GM12878 (cell line): ENCODE measurements around the gene PDZRN3. TPM values are rescaled to one million over a fixed set of nuclear protein-coding genes. Genes with fewer than 3 reads are reported as not detected.

Source experiments
- ATAC-seq: fragments of 200-7000 bp; cut with Tn5 transposase; 3 replicates; pipeline ENCODE4 v1.9.1; 2020; ENCODE audit warnings: mild to moderate bottlenecking, moderate library complexity
- BruUV-seq: library from RNA; stranded (reverse); fragments of 400-500 nt; replicated peaks from 2 replicates; lab custom pipeline; 2021; lab: Mats Ljungman, UMichigan
- CTCF ChIA-PET: fragments of 300-600 bp; sonication (Branson Sonifier 250); formaldehyde crosslinking; extraction: SDS; loops from one replicate; lab custom pipeline; 2021; ENCODE audit warnings: inconsistent platforms; lab: Yijun Ruan, JAX
- POLR2A ChIA-PET: fragments of 350-600 bp; formaldehyde crosslinking; extraction: SDS; loops from one replicate; lab custom pipeline; 2021; ENCODE audit warnings: inconsistent platforms; lab: Charles Lee
- RAD21 ChIA-PET: fragments of 300-600 bp; sonication (Branson Sonifier 250); formaldehyde crosslinking; loops from one replicate; lab custom pipeline; 2023; ENCODE audit warnings: antibody characterized with exemption; ENCODE audit not compliant: unreplicated experiment; lab: Charles Lee
- SMC1A ChIA-PET: fragments of 300-600 bp; sonication (Branson Sonifier 250); formaldehyde crosslinking; loops from one replicate; lab custom pipeline; 2023; ENCODE audit not compliant: unreplicated experiment, uncharacterized antibody; lab: Charles Lee
- DNase-seq: peaks from one replicate; pipeline ENCODE4 v3.0.0-alpha.2; 2011; ENCODE audit warnings: low read depth, low spot score
- FAIRE-seq: peaks from 3 replicates; lab custom pipeline; 2011; peaks lifted over from hg19 to GRCh38; lab: Jason Lieb, UNC
- H2AFZ ChIP-seq: 2 replicates; pipeline ENCODE4 v1.6.0; 2011; ENCODE audit warnings: low read depth, low read length, control low read depth; ENCODE audit not compliant: control insufficient read depth
- H3K27ac ChIP-seq: 2 replicates; pipeline ENCODE4 v1.5.1; 2011; ENCODE audit warnings: control low read depth; ENCODE audit not compliant: control insufficient read depth, insufficient read depth
- H3K27me3 ChIP-seq, 2 experiments: replicated peaks in 1 of 2; 2 replicates each; pipeline versions ENCODE4 v1.6.0 to v1.6.1; 2011; ENCODE audit warnings: low read length in 1 of 2; ENCODE audit not compliant: control insufficient read depth in 2 of 2, insufficient read depth in 2 of 2
- H3K36me3 ChIP-seq, 2 experiments: 2 replicates each; pipeline ENCODE4 v1.5.1; 2011; ENCODE audit warnings: low read length in 1 of 2; ENCODE audit not compliant: control insufficient read depth in 2 of 2, insufficient read depth in 2 of 2
- H3K4me1 ChIP-seq: 2 replicates; pipeline ENCODE4 v1.6.1; 2011; ENCODE audit warnings: mild to moderate bottlenecking, low read length, moderate library complexity, mixed read lengths; ENCODE audit not compliant: control insufficient read depth, insufficient read depth
- H3K4me2 ChIP-seq: 2 replicates; pipeline ENCODE4 v1.6.0; 2011; ENCODE audit warnings: control low read depth; ENCODE audit not compliant: control insufficient read depth, insufficient read depth
- H3K4me3 ChIP-seq: fragments of 200-600 bp; sonication (generic); 2 replicates; pipeline ENCODE4 v1.5.1; 2016
- H3K79me2 ChIP-seq: 2 replicates; pipeline ENCODE4 v1.6.0; 2011; ENCODE audit warnings: low read length; ENCODE audit not compliant: control insufficient read depth, insufficient read depth
- H3K9ac ChIP-seq: 2 replicates; pipeline ENCODE4 v1.8.0; 2011; ENCODE audit warnings: low read length, control low read depth, mixed read lengths; ENCODE audit not compliant: control insufficient read depth, insufficient read depth
- H3K9me3 ChIP-seq: replicated peaks from 3 replicates; pipeline ENCODE4 v1.5.1; 2011; ENCODE audit warnings: mild to moderate bottlenecking, low read length; ENCODE audit not compliant: control insufficient read depth, insufficient read depth
- H4K20me1 ChIP-seq: 2 replicates; pipeline ENCODE4 v1.6.0; 2011; ENCODE audit not compliant: control insufficient read depth, insufficient read depth
- BCL11A ChIP-seq: IDR thresholded peaks from 2 replicates; pipeline ENCODE4 v1.6.1; 2011; ENCODE audit warnings: low read depth, low read length
- DPF2 ChIP-seq: fragments of 450-650 bp; IDR thresholded peaks from 2 replicates; pipeline ENCODE4 v1.6.1; 2017; ENCODE audit warnings: mild to moderate bottlenecking
- FOXM1 ChIP-seq: IDR thresholded peaks from 2 replicates; pipeline ENCODE4 v1.6.1; 2012; ENCODE audit warnings: low read depth, mild to moderate bottlenecking, inconsistent platforms, low read length, moderate library complexity
- HCFC1 ChIP-seq: fragments of 150-350 bp; IDR thresholded peaks from 2 replicates; pipeline ENCODE4 v1.6.1; 2014; ENCODE audit warnings: low read length
- LARP7 ChIP-seq: fragments of 450-650 bp; IDR thresholded peaks from 2 replicates; pipeline ENCODE4 v1.6.1; 2017; ENCODE audit warnings: mild to moderate bottlenecking
- MXI1 ChIP-seq: fragments of 150-350 bp; IDR thresholded peaks from 2 replicates; pipeline ENCODE4 v1.6.1; 2011; ENCODE audit warnings: low read depth, mild to moderate bottlenecking, inconsistent platforms, low read length, improper control_type of control experiment
- NFYA ChIP-seq: IDR thresholded peaks from 2 replicates; pipeline ENCODE4 v1.6.1; 2011; ENCODE audit warnings: low read depth, mild to moderate bottlenecking, low read length, improper control_type of control experiment, borderline replicate concordance
- NR2F1 ChIP-seq: fragments of 450-650 bp; conservative IDR thresholded peaks from 2 replicates; pipeline ENCODE4 v1.6.1; 2017; ENCODE audit warnings: mild to moderate bottlenecking
- PAX8 ChIP-seq: fragments of 450-650 bp; IDR thresholded peaks from 2 replicates; pipeline ENCODE4 v1.6.1; 2017; ENCODE audit warnings: mild to moderate bottlenecking, moderate library complexity
- POU2F2 ChIP-seq: IDR thresholded peaks from 3 replicates; pipeline ENCODE4 v1.6.1; 2011; ENCODE audit warnings: low read depth, mild to moderate bottlenecking, low read length, borderline replicate concordance
- SRF ChIP-seq, 2 experiments: IDR thresholded peaks; 2 replicates each; pipeline ENCODE4 v1.6.1; 2011; ENCODE audit warnings: low read depth in 2 of 2, low read length in 2 of 2, mild to moderate bottlenecking in 1 of 2, moderate library complexity in 1 of 2
- TBL1XR1 ChIP-seq: IDR thresholded peaks from 2 replicates; pipeline ENCODE4 v1.6.1; 2012; ENCODE audit warnings: low read depth, low read length, improper control_type of control experiment
- TCF12 ChIP-seq: IDR thresholded peaks from 2 replicates; pipeline ENCODE4 v1.6.1; 2011; ENCODE audit warnings: low read depth, mild to moderate bottlenecking, low read length
- ZBTB4 ChIP-seq: fragments of 450-650 bp; formaldehyde crosslinking; IDR thresholded peaks from 2 replicates; pipeline ENCODE4 v1.4.0; 2022; ENCODE audit warnings: mild to moderate bottlenecking, moderate library complexity
- ZNF622 ChIP-seq: fragments of 450-650 bp; IDR thresholded peaks from 2 replicates; pipeline ENCODE4 v1.6.1; 2017; ENCODE audit warnings: mild to moderate bottlenecking, inconsistent platforms
- WGBS: methylation state at CpG from one replicate; pipeline ENCODE4 v1.1.6; 2016; ENCODE audit warnings: low lambda C conversion rate; ENCODE audit not compliant: insufficient replicate concordance, insufficient coverage; ENCODE audit errors: missing lambda C conversion rate; 5-methylcytosine and 5-hydroxymethylcytosine counted together
- in situ Hi-C: fragments of 300-500 bp; cut with MboI; formaldehyde crosslinking; loops from 9 replicates; pipeline ENCODE4 v1.14.3; 2018; ENCODE audit warnings: mixed read lengths
- intact Hi-C: fragments of 100-400 bp; cut with micrococcal nuclease; formaldehyde crosslinking; loops from one replicate; pipeline ENCODE4 v1.14.2; 2022; ENCODE audit not compliant: unreplicated experiment
- polyA plus RNA-seq, 11 experiments: library from polyadenylated mRNA; depleted of rRNA in 4 of 11; unstranded in 6 of 11; stranded (reverse) in 5 of 11; fragments of >200 nt; fragmentation: Nextera tagmentation in 4 of 11; fragmentation: Illumina TruSeq in 1 of 11; extraction: Ambion mirVana in 4 of 11; extraction: Trizol in 1 of 11; gene quantifications; 1 replicate in 1 of 11; 2 replicates in 10 of 11; pipeline versions ENCODE4 v1.2.1 to v1.2.3, GENCODE V29; 2011 to 2016; ENCODE audit warnings: inconsistent platforms in 2 of 11, missing spikeins in 2 of 11, low read depth in 1 of 11
- total RNA-seq, 4 experiments: library from RNA; depleted of rRNA in 3 of 4; stranded (reverse); fragments of >200 nt in 3 of 4; fragmentation: Illumina TruSeq in 1 of 4; extraction: Trizol in 1 of 4; gene quantifications; 2 replicates each; pipeline versions ENCODE4 v1.2.1 to v1.2.3, GENCODE V29; 2013 to 2021
- TF ChIP-seq, protein P1 (sequence below): fragments of 450-650 bp; IDR thresholded peaks from 2 replicates; pipeline ENCODE4 v1.6.1; 2018; ENCODE audit warnings: borderline replicate concordance, mild to moderate bottlenecking; ENCODE audit not compliant: partially characterized antibody
- TF ChIP-seq, protein P2 (sequence below): fragments of 450-650 bp; IDR thresholded peaks from 2 replicates; pipeline ENCODE4 v1.6.1; 2014; ENCODE audit warnings: mild to moderate bottlenecking

The PDZRN3 gene
- total and polyA plus RNA-seq, 10 of the 15 experiments (the other 5 are each of a cell fraction or from before 2014, with no cell fraction given), result 0.07 to 0.37 (median 0.12) TPM; not detected in 6

- no peak for TF ChIP-seq ZBTB4
Measured at GRCh38 chr3:73521734-73522336, 102.9 kb downstream of the PDZRN3 start (continued).

DNA sequence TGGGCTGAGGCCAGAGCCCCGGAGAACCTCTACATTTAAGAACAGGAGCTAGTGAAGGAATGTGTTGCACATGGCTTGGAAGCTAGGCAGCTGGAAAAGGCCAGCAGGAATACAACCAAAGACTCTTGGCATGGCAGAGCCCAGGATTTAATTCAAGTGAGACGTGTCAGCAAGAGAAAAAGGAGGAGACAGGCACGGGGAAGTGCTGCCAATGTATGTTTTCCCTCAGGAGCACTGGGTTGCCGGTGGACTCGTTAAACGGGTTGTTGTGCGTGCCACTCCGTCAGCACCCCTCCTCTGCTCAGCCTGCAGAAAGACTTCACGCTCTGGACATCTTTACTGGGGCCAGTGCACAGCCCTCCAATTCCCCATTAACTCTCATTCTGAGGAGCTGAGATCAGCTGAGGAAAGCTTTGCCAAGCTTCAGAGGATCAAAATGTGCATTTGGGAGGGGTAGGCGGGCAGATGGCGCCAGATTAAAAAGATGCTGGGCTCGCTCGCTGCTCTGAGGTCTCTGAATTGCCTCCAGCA, 103.7 kb downstream of the PDZRN3 start:
- no peak for DNase-seq
- intact Hi-C loops, result no loop called here
- no peaks in the 10 kb centered on the region for H3K9me3 ChIP-seq
- FAIRE-seq, result no peak
- CTCF ChIA-PET, result interaction anchor here (0.7 kb wide), 1 partner anchor 1241 kb away, joined by 3 read pairs; no protein-coding TSS in a partner anchor
- peaks cover 0 to 8% of the 10 kb centered on the region in 2 experiments for H3K27me3 ChIP-seq
- no peak overlapping the region for H2AFZ ChIP-seq
- WGBS, result 28% methylated on average over 13 of the region's 13 CpGs
- H3K4me1 ChIP-seq, result no peaks in the 10 kb centered on the region
- no TSS peak for BruUV-seq
- H3K4me3 ChIP-seq, result no peak overlapping the region
- no peak overlapping the region for H3K4me2 ChIP-seq
- H3K79me2 ChIP-seq, result no peaks in the 10 kb centered on the region
- no peaks in the 10 kb centered on the region for H4K20me1 ChIP-seq
- RAD21 ChIA-PET, result no interaction called here
- in situ Hi-C loops, result no loop called here
- no peak overlapping the region for H3K9ac ChIP-seq
- H3K27ac ChIP-seq, result no peak overlapping the region
- no peaks in the 10 kb centered on the region for H3K36me3 ChIP-seq
- SMC1A ChIA-PET, result interaction anchor here (1.2 kb wide), 1 partner anchor 19 kb away, joined by 3 read pairs; no protein-coding TSS in a partner anchor
- no peak for ATAC-seq
- POLR2A ChIA-PET, result no interaction called here
- TF ChIP-seq LARP7, result no peak
- TF ChIP-seq HCFC1, result no peak
- TF ChIP-seq NR2F1, result no peak
- no peak for TF ChIP-seq MXI1
- TF ChIP-seq, protein P1, sequence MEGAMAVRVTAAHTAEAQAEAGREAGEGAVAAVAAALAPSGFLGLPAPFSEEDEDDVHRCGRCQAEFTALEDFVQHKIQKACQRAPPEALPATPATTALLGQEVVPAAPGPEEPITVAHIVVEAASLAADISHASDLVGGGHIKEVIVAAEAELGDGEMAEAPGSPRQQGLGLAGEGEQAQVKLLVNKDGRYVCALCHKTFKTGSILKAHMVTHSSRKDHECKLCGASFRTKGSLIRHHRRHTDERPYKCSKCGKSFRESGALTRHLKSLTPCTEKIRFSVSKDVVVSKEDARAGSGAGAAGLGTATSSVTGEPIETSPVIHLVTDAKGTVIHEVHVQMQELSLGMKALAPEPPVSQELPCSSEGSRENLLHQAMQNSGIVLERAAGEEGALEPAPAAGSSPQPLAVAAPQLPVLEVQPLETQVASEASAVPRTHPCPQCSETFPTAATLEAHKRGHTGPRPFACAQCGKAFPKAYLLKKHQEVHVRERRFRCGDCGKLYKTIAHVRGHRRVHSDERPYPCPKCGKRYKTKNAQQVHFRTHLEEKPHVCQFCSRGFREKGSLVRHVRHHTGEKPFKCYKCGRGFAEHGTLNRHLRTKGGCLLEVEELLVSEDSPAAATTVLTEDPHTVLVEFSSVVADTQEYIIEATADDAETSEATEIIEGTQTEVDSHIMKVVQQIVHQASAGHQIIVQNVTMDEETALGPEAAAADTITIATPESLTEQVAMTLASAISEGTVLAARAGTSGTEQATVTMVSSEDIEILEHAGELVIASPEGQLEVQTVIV, result no peak
- TF ChIP-seq SRF (IDR thresholded peaks at IDR 0.05; ENCODE audit: low read depth in 2 of 2, low read length in 2 of 2), result no peak
- TF ChIP-seq FOXM1, result no peak
- no peak for TF ChIP-seq PAX8
- no peak for TF ChIP-seq DPF2
- TF ChIP-seq BCL11A, result no peak
- TF ChIP-seq POU2F2, result no peak
- TF ChIP-seq NFYA, result no peak
- no peak for TF ChIP-seq ZNF622
- TF ChIP-seq TCF12, result no peak
- TF ChIP-seq, protein P2, sequence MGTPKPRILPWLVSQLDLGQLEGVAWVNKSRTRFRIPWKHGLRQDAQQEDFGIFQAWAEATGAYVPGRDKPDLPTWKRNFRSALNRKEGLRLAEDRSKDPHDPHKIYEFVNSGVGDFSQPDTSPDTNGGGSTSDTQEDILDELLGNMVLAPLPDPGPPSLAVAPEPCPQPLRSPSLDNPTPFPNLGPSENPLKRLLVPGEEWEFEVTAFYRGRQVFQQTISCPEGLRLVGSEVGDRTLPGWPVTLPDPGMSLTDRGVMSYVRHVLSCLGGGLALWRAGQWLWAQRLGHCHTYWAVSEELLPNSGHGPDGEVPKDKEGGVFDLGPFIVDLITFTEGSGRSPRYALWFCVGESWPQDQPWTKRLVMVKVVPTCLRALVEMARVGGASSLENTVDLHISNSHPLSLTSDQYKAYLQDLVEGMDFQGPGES, result no peak
- no peak for TF ChIP-seq TBL1XR1
